Measurements from ENCODE around the gene MYH1. TPM values are rescaled to one million over a fixed set of nuclear protein-coding genes. Genes with fewer than 3 reads are reported as not detected.

Gene MYH1
- total RNA-seq, 1 experiment from 2014 or later = not detected

GRCh38 chr17:10516638-10517037 lies 1.7 kb downstream of the MYH1 start:
- Histone ChIP-seq H3K9me3 (ENCODE audit: control insufficient read depth, low read depth, low read length) (no peaks in the 10 kb centered on the region), H3K9ac (ENCODE audit: extremely low read depth, insufficient read length, low read length) (no peak overlapping the region), H2BK20ac (ENCODE audit: low read depth, low read length, poor library complexity, severe bottlenecking) (no peak overlapping the region), H3K4me1 (ENCODE audit: insufficient read depth, low read length) (no peaks in the 10 kb centered on the region), H4K8ac (replicated peaks; ENCODE audit: insufficient read length, low read depth, low read length) (no peak overlapping the region), H3K14ac (ENCODE audit: insufficient read depth, low read length) (no peak overlapping the region), H3K4ac (ENCODE audit: low read depth, low read length) (no peak overlapping the region), H2BK12ac (ENCODE audit: insufficient read length, low read depth, low read length) (no peak overlapping the region), H3K27me3 (ENCODE audit: insufficient read depth, low read length) (no peaks in the 10 kb centered on the region), H3K18ac (ENCODE audit: insufficient read length, low read depth, low read length) (no peak overlapping the region), H3K23ac (ENCODE audit: insufficient read length, low read depth, low read length) (no peak overlapping the region), H2AK5ac (ENCODE audit: insufficient read length, low read length) (no peak overlapping the region), H3K79me1 (ENCODE audit: insufficient read depth, low read depth, low read length, poor library complexity, severe bottlenecking) (no peaks in the 10 kb centered on the region), H3K56ac (ENCODE audit: insufficient read length, low read depth, low read length) (no peak overlapping the region), H2BK120ac (ENCODE audit: low read depth, low read length, poor library complexity, severe bottlenecking) (no peak overlapping the region), H3K79me2 (ENCODE audit: insufficient read depth, low read length) (no peaks in the 10 kb centered on the region), H4K5ac (ENCODE audit: insufficient read length, low read depth, low read length) (no peak overlapping the region), H3K27ac (ENCODE audit: insufficient read length, low read depth, low read length) (no peak overlapping the region), H3T11ph (ENCODE audit: low read length) (no peak overlapping the region), H3K23me2 (ENCODE audit: insufficient read length, low read depth, low read length, poor library complexity, severe bottlenecking) (no peaks in the 10 kb centered on the region), H2BK5ac (ENCODE audit: insufficient read length, low read length) (no peak overlapping the region), H3K4me2 (ENCODE audit: insufficient read depth, insufficient read length, low read length) (no peak overlapping the region), H2AFZ (ENCODE audit: low read length) (no peak overlapping the region), H2BK15ac (ENCODE audit: low read depth, low read length) (no peak overlapping the region), H4K91ac (ENCODE audit: insufficient read length, low read depth, low read length) (no peak overlapping the region), H4K20me1 (ENCODE audit: control insufficient read depth, insufficient read depth, insufficient read length) (no peaks in the 10 kb centered on the region)
- no peaks in the 10 kb centered on the region for H3K27me3 Mint-ChIP-seq (ENCODE audit: low read depth)
- no peak for TF ChIP-seq CTCF (conservative IDR thresholded peaks at IDR 0.05)
- DNase-seq = no peak
- H3K27ac Mint-ChIP-seq = no peak overlapping the region
- H3K4me1 Mint-ChIP-seq = peaks cover 4 to 5% of the 10 kb centered on the region in 2 experiments
- H3K4me3 Mint-ChIP-seq = no peak overlapping the region
- no peaks in the 10 kb centered on the region for H3K9me3 Mint-ChIP-seq
- H3K36me3 Mint-ChIP-seq (ENCODE audit: insufficient read depth in 1 of 3, low read depth in 3 of 3) = no peaks in the 10 kb centered on the region
